NCI-H2227 treated with DMSO at 0.1 percent for 48 hours (cell line): Measurements from ENCODE around the gene SLC50A1.

Source experiments
- DNase-seq: peaks from one replicate; lab custom pipeline; 2025; lab: John Stamatoyannopoulos, UW

SLC50A1 gene

GRCh38 chr1:155170806-155171205, 35.2 kb downstream of the SLC50A1 start:
- DNase-seq: no peak

GRCh38 chr1:155171836-155172731, 36.4 kb downstream of the SLC50A1 start:
- DNase-seq: no peak

GRCh38 chr1:155172732-155173477, 37.3 kb downstream of the SLC50A1 start, which contains the start of gene KRTCAP2:
TSS of gene KRTCAP2 (minus strand) at chr1:155173304. CDS start at chr1:155173224, 80 bp downstream.
- peak; percentile 97 for DNase-seq

- DNase-seq: peak; percentile 77
Observed at GRCh38 chr1:155173478-155174323, 38.0 kb downstream of the SLC50A1 start, which contains the start of gene TRIM46. TSS of gene TRIM46 (plus strand) at chr1:155173849. CDS start at chr1:155173967, 118 bp downstream.

- peak; percentile 67 for DNase-seq
Observed at GRCh38 chr1:155174324-155175280, 39.0 kb downstream of the SLC50A1 start.

- DNase-seq: no peak
Observed at GRCh38 chr1:155175281-155175926, 39.8 kb downstream of the SLC50A1 start.

GRCh38 chr1:155175927-155176371, 40.3 kb downstream of the SLC50A1 start:
- no peak for DNase-seq

GRCh38 chr1:155176544-155177071, 41.0 kb downstream of the SLC50A1 start:
- peak; percentile 57 for DNase-seq

GRCh38 chr1:155177192-155177917, 41.7 kb downstream of the SLC50A1 start:
- no peak for DNase-seq

GRCh38 chr1:155177918-155178281, 42.2 kb downstream of the SLC50A1 start:
- no peak for DNase-seq

- DNase-seq: no peak
Observed at GRCh38 chr1:155178441-155179111, 42.9 kb downstream of the SLC50A1 start.

- DNase-seq: no peak
Observed at GRCh38 chr1:155179112-155180031, 43.7 kb downstream of the SLC50A1 start.

GRCh38 chr1:155181371-155182051, 45.9 kb downstream of the SLC50A1 start:
- no peak for DNase-seq

- DNase-seq: no peak
Observed at GRCh38 chr1:155182052-155182550, 46.4 kb downstream of the SLC50A1 start.

- no peak for DNase-seq
Observed at GRCh38 chr1:155183775-155184221, 48.1 kb downstream of the SLC50A1 start.

- DNase-seq: no peak
Observed at GRCh38 chr1:155184351-155184811, 48.7 kb downstream of the SLC50A1 start.
